22Rv1 (cell line): ENCODE measurements around the gene PALD1.

Source experiments
- H3K27ac ChIP-seq: fragments of 450-650 bp; 2 replicates; pipeline ENCODE4 v1.5.1; 2017
- CTCF ChIP-seq: fragments of 450-650 bp; IDR thresholded peaks from 2 replicates; pipeline ENCODE4 v1.5.1; 2017; ENCODE audit warnings: mild to moderate bottlenecking
- ZFX ChIP-seq: fragments of 450-650 bp; IDR thresholded peaks from 2 replicates; pipeline ENCODE4 v1.6.1; 2017; ENCODE audit warnings: antibody characterized with exemption, borderline replicate concordance

Gene PALD1

GRCh38 chr10:70458329-70459060 lies 20.1 kb upstream of the PALD1 start:
- TF ChIP-seq CTCF (no peak), ZFX (no peak)
- H3K27ac ChIP-seq = no peak overlapping the region

GRCh38 chr10:70459061-70459773 lies 19.4 kb upstream of the PALD1 start:
- no peak for TF ChIP-seq CTCF
- TF ChIP-seq ZFX = no peak
- H3K27ac ChIP-seq = no peak overlapping the region

GRCh38 chr10:70459774-70460490 lies 18.6 kb upstream of the PALD1 start:
- H3K27ac ChIP-seq = no peak overlapping the region
- TF ChIP-seq ZFX (no peak), CTCF (no peak)

- TF ChIP-seq CTCF (peak; percentile 87), ZFX (no peak)
- no peak overlapping the region for H3K27ac ChIP-seq
Measured at GRCh38 chr10:70461397-70462348, 16.9 kb upstream of the PALD1 start.

- no peak for TF ChIP-seq ZFX
- TF ChIP-seq CTCF = no peak
- no peak overlapping the region for H3K27ac ChIP-seq
Measured at GRCh38 chr10:70462349-70462984, 16.1 kb upstream of the PALD1 start.

- no peak for TF ChIP-seq ZFX
- no peak for TF ChIP-seq CTCF
- no peak overlapping the region for H3K27ac ChIP-seq
Measured at GRCh38 chr10:70465278-70465677, 13.3 kb upstream of the PALD1 start.
